ENCODE results near the gene SLC38A9. TPM values are rescaled to one million over a fixed set of nuclear protein-coding genes. Genes with fewer than 3 reads are reported as not detected.

The SLC38A9 gene
- total RNA-seq, 1 donor from 2014 or later = 15.0 TPM

DNA sequence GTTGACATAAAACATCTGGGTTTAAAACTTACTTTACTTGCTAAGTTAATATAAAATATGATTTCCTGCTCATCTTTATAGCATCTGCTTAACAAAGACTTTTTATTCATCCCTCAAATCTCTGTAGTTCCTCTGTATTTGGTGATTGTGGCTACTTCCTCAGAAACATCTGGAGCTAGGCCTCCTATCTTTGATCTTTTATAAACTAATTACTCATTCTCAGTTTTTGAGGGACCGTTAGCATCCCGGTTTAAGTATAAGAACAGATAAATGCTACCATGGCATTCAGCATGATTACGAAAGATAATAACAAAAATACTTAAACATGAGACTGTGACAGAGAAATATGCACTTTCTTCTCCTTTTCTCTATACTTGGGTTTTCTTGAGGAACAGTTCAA lies 85.3 kb downstream of the SLC38A9 start:
- TF ChIP-seq, protein P1, sequence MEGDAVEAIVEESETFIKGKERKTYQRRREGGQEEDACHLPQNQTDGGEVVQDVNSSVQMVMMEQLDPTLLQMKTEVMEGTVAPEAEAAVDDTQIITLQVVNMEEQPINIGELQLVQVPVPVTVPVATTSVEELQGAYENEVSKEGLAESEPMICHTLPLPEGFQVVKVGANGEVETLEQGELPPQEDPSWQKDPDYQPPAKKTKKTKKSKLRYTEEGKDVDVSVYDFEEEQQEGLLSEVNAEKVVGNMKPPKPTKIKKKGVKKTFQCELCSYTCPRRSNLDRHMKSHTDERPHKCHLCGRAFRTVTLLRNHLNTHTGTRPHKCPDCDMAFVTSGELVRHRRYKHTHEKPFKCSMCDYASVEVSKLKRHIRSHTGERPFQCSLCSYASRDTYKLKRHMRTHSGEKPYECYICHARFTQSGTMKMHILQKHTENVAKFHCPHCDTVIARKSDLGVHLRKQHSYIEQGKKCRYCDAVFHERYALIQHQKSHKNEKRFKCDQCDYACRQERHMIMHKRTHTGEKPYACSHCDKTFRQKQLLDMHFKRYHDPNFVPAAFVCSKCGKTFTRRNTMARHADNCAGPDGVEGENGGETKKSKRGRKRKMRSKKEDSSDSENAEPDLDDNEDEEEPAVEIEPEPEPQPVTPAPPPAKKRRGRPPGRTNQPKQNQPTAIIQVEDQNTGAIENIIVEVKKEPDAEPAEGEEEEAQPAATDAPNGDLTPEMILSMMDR (conservative IDR thresholded peaks at IDR 0.05; ENCODE audit: low read depth, low read length) = no peak
- DNase-seq (ENCODE audit: low read depth) = no peak
- no peak overlapping the region for H3K4me3 ChIP-seq (ENCODE audit: low read depth, low read length)

GRCh38 chr5:55625913-55626312 lies 86.2 kb downstream of the SLC38A9 start:
- no peak overlapping the region for H3K4me3 ChIP-seq (ENCODE audit: low read depth, low read length)
- DNase-seq (ENCODE audit: low read depth) = no peak
- TF ChIP-seq, protein P1 (conservative IDR thresholded peaks at IDR 0.05; ENCODE audit: low read depth, low read length) = no peak

DNA sequence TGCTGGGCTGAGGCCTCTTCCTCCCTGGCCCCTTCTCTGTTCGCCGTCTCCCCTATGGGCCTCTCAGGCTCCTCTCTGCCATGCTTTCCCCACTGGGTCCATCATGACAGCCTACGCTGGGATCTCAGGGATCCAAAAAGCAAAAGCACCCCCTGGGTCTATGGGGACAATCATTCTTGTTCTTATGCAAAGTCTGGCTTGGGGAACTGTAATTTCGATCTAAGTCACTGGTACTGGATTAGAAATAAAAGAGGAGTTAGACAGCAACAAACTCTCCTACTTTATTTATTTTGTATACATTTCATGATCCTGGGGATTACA lies 86.6 kb downstream of the SLC38A9 start:
- TF ChIP-seq, protein P1 (conservative IDR thresholded peaks at IDR 0.05; ENCODE audit: low read depth, low read length) = no peak
- no peak overlapping the region for H3K4me3 ChIP-seq (ENCODE audit: low read depth, low read length)
- DNase-seq (ENCODE audit: low read depth) = no peak

DNA sequence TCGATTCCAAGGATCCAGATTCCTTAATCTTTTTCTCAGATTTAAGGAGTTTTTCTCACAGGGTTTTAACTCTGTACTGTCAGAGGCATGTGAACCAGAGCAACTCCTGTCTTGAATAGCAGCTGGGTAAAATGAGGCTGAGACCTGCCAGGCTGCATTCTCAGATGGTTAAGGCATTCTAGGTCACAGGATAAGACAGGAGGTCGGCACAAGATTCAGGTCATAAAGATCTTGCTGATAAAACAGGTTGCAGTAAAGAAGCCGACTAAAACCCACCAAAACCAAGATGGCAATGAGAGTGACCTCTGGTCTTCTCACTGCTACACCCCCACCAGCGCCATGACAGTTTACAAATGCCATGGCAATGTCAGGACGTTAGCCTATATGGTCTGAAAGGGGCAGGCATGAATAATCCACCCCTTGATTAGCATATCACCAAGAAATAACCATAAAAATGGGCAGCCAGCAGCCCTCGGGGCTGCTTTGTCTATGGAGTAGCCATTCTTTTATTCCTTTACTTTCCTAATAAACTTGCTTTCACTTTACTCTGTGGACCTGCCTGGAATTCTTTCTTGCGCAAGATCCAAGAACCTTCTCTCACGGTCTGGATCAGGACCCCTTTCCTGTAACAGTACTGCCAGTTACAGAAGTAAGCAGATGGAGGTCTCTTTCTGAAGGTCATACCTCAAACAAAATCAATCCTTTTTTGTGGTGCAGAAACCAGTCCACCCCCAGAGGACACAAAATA lies 87.1 kb downstream of the SLC38A9 start:
- TF ChIP-seq, protein P1 (conservative IDR thresholded peaks at IDR 0.05; ENCODE audit: low read depth, low read length) = no peak
- H3K4me3 ChIP-seq (ENCODE audit: low read depth, low read length) = no peak overlapping the region
- no peak for DNase-seq (ENCODE audit: low read depth)

GRCh38 chr5:55623789-55624188 lies 88.3 kb downstream of the SLC38A9 start:
- DNase-seq (ENCODE audit: low read depth) = no peak
- no peak overlapping the region for H3K4me3 ChIP-seq (ENCODE audit: low read depth, low read length)
- TF ChIP-seq, protein P1 (conservative IDR thresholded peaks at IDR 0.05; ENCODE audit: low read depth, low read length) = no peak

- TF ChIP-seq, protein P1 (conservative IDR thresholded peaks at IDR 0.05; ENCODE audit: low read depth, low read length) = no peak
- H3K4me3 ChIP-seq (ENCODE audit: low read depth, low read length) = no peak overlapping the region
- no peak for DNase-seq (ENCODE audit: low read depth)
Measured at GRCh38 chr5:55622460-55622859, 89.7 kb downstream of the SLC38A9 start.

DNA sequence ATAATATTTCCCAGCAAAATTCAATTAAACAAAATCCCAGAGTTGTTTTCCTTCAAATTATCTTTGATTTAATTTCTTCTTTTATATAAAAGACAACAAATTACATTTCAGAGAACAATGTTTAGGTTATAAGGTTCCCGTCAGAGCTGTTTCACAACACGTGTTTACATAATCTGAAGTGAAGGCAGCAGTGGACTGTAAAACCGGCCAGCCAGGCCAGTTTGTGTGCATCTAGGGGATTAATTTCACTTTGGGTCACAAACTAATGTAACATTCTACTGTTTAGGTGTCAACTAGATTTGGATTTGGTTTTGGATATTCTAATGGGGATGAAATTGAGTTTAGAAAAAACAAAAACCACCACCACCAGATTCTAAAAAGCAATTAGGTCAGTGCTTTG lies 90.9 kb downstream of the SLC38A9 start:
- TF ChIP-seq, protein P1 (conservative IDR thresholded peaks at IDR 0.05; ENCODE audit: low read depth, low read length) = no peak
- no peak for DNase-seq (ENCODE audit: low read depth)

More for the DNA sequence above, 90.9 kb downstream of the SLC38A9 start:
- H3K4me3 ChIP-seq (ENCODE audit: low read depth, low read length) = no peak overlapping the region

Data from epithelial cell of proximal tubule (primary cell).